Right lobe of liver (tissue), 6 donors: ENCODE measurements around the gene FBXO36. TPM values are rescaled to one million over a fixed set of nuclear protein-coding genes. Genes with fewer than 3 reads are reported as not detected.
"Not testable (repeated sequence)": the region's sequence is repeated elsewhere in the genome, so short reads cannot be mapped to it uniquely, and the experiment has no call there.

Experiments used
- ATAC-seq, 4 donors: fragments of 200-7000 bp; cut with Tn5 transposase; one replicate each; pipeline ENCODE4 v1.9.1; 2020; ENCODE audit warnings: mild to moderate bottlenecking in 4 of 4, moderate library complexity in 4 of 4
- DNase-seq, 3 donors: peaks; one replicate each; pipeline ENCODE4 v3.0.0-alpha.2; 2020
- H3K27ac ChIP-seq, 3 donors: fragments of 200-600 bp; one replicate each; pipeline ENCODE4 v1.8.0; 2022
- H3K27me3 ChIP-seq, 2 donors: fragments of 200-600 bp; one replicate each; pipeline ENCODE4 v1.8.0; 2022
- H3K36me3 ChIP-seq, 4 donors: fragments of 200-600 bp; sonication (generic) in 1 of 4; one replicate each; pipeline versions ENCODE4 v1.5.1 to v1.8.0; 2017 to 2022; ENCODE audit warnings: control low read depth in 1 of 4
- H3K4me1 ChIP-seq, 4 donors: fragments of 200-600 bp; sonication (generic) in 1 of 4; one replicate each; pipeline versions ENCODE4 v1.5.1 to v1.8.0; 2017 to 2022; ENCODE audit warnings: control low read depth in 1 of 4
- H3K4me3 ChIP-seq, 3 donors: fragments of 200-600 bp; one replicate each; pipeline ENCODE4 v1.8.0; 2022
- H3K9me3 ChIP-seq, 4 donors: fragments of 200-600 bp; sonication (generic) in 1 of 4; one replicate each; pipeline versions ENCODE4 v1.5.1 to v1.8.0; 2017 to 2022; ENCODE audit warnings: control low read depth in 1 of 4
- CTCF ChIP-seq, 4 donors: fragments of 200-600 bp in 3 of 4; fragments of 450-650 bp in 1 of 4; IDR thresholded peaks; one replicate each; pipeline versions ENCODE4 v1.5.1 to v1.8.0; 2016 to 2022; ENCODE audit warnings: antibody characterized with exemption in 4 of 4, mild to moderate bottlenecking in 2 of 4
- POLR2A ChIP-seq: fragments of 450-650 bp; IDR thresholded peaks from one replicate; pipeline ENCODE4 v1.6.1; 2017; ENCODE audit warnings: antibody characterized with exemption, mild to moderate bottlenecking
- WGBS: methylation state at CpG from one replicate; pipeline ENCODE4 v1.1.6; 2018; ENCODE audit warnings: low coverage, low lambda C conversion rate; ENCODE audit not compliant: insufficient coverage; ENCODE audit errors: missing lambda C conversion rate; 5-methylcytosine and 5-hydroxymethylcytosine counted together
- intact Hi-C, 2 donors: fragments of 100-400 bp; cut with DNase I; formaldehyde crosslinking; loops; one replicate each; pipeline versions ENCODE4 v1.11.2 to v1.14.1; 2022
- total RNA-seq, 6 experiments: library from RNA; depleted of rRNA in 2 of 6; stranded (reverse); fragments of >200 nt in 2 of 6; fragmentation: NEBNext Ultra II Directional in 3 of 6; extraction: Animal tissue kit (Norgen Biotek cat#: 25700) in 3 of 6; gene quantifications; one replicate each; pipeline versions ENCODE4 v1.1.0 to v1.2.4, GENCODE V29; 2016 to 2023
- donor health status: DM: no; HTN: yes; CAD: no.
- donor health status: DM: no; HTN: no; CAD: no.
- donor health status: DM: no; HTN: no; CAD: no.
- donor health status: DM: no; HTN: yes; CAD: no.
- donor health status: DM: no; HTN: yes; CAD: no.

The FBXO36 gene
- total RNA-seq, 6 experiments from 2014 or later, result 0.49 to 1.2 (median 0.72) TPM

GRCh38 chr2:229947544-229947943 is 25.2 kb downstream of the FBXO36 start:
- TF ChIP-seq POLR2A (no peak), CTCF (IDR thresholded peaks at IDR 0.05) (no peak)
- Histone ChIP-seq H3K9me3 (no peaks in the 10 kb centered on the region), H3K36me3 (no peaks in the 10 kb centered on the region), H3K4me1 (no peaks in the 10 kb centered on the region), H3K27ac (no peak overlapping the region), H3K4me3 (no peak overlapping the region), H3K27me3 (no peaks in the 10 kb centered on the region)
- DNase-seq (no peak), ATAC-seq (no peak)
- intact Hi-C loops, result no loop called here
- WGBS, result 53% methylated on average over 1 of the region's 1 CpG

GRCh38 chr2:229952256-229952835 is 30.0 kb downstream of the FBXO36 start:
- no peaks in the 10 kb centered on the region for H3K36me3 ChIP-seq
- no peak for ATAC-seq
- intact Hi-C loops, result no loop called here
- no peak overlapping the region for H3K27ac ChIP-seq
- H3K9me3 ChIP-seq, result no peaks in the 10 kb centered on the region
- no peaks in the 10 kb centered on the region for H3K27me3 ChIP-seq
- no CpG with 5 or more reads among the region's 6 CpGs for WGBS
- TF ChIP-seq POLR2A, result no peak
- TF ChIP-seq CTCF (IDR thresholded peaks at IDR 0.05), result no peak
- no peak for DNase-seq
- no peaks in the 10 kb centered on the region for H3K4me1 ChIP-seq
- H3K4me3 ChIP-seq, result no peak overlapping the region

- ATAC-seq, result no peak
- no peak overlapping the region for H3K4me3 ChIP-seq
- WGBS, result 81% methylated on average over 1 of the region's 1 CpG
- intact Hi-C loops, result no loop called here
- no peak overlapping the region for H3K27ac ChIP-seq
- H3K9me3 ChIP-seq, result no peaks in the 10 kb centered on the region
- H3K4me1 ChIP-seq, result no peaks in the 10 kb centered on the region
- TF ChIP-seq CTCF (IDR thresholded peaks at IDR 0.05), result no peak
- no peak for TF ChIP-seq POLR2A
- no peak for DNase-seq
- H3K36me3 ChIP-seq, result no peaks in the 10 kb centered on the region
- H3K27me3 ChIP-seq, result no peaks in the 10 kb centered on the region
Observed at GRCh38 chr2:229955663-229956062, 33.4 kb downstream of the FBXO36 start.

GRCh38 chr2:229956491-229956890 is 34.2 kb downstream of the FBXO36 start:
- no peak for DNase-seq
- WGBS, result 84% methylated on average over 3 of the region's 3 CpGs
- no peaks in the 10 kb centered on the region for H3K36me3 ChIP-seq

GRCh38 chr2:229963596-229963995 is 41.3 kb downstream of the FBXO36 start:
- H3K9me3 ChIP-seq, intact Hi-C loops, ATAC-seq, H3K36me3 ChIP-seq, H3K4me3 ChIP-seq, H3K27me3 ChIP-seq, DNase-seq, H3K4me1 ChIP-seq, H3K27ac ChIP-seq: not testable (repeated sequence)
- WGBS, result 92% methylated on average over 8 of the region's 9 CpGs

More at GRCh38 chr2:229956491-229956890, 34.2 kb downstream of the FBXO36 start:
- no peak for TF ChIP-seq POLR2A
- TF ChIP-seq CTCF (IDR thresholded peaks at IDR 0.05), result no peak
- Histone ChIP-seq H3K27me3 (no peaks in the 10 kb centered on the region), H3K9me3 (no peaks in the 10 kb centered on the region), H3K4me3 (no peak overlapping the region), H3K4me1 (no peaks in the 10 kb centered on the region), H3K27ac (no peak overlapping the region)
- intact Hi-C loops, result no loop called here
- ATAC-seq, result no peak
